Ishikawa (cell line): ENCODE measurements around the gene VPS41.

Experiments used
- EP300 ChIP-seq: IDR thresholded peaks from 2 replicates; pipeline ENCODE4 v1.6.1; 2012; ENCODE audit warnings: borderline replicate concordance
- TF ChIP-seq, protein P1 (sequence below): IDR thresholded peaks from 2 replicates; pipeline ENCODE4 v1.6.1; 2012; ENCODE audit warnings: low read depth, mild to moderate bottlenecking

DNA sequence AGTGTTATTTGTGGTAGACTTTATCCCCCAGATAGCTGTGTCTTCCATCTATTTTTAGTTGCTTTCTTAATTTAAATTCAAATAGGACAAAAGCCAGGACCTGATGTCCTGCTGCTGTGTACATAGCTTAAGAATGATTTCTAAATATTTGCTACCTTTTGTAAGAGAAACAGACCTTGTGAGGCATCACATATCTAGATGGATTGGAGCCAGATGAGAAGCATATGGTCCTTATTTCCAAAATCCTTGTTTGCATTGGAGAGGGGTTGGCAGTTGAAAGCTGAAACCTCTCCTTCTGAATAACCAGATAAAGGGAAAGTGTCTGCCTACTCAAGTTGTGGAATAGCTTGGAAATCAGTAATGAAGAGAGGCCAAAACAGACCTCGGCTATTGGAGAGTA, 227.1 kb downstream of the VPS41 start:
- TF ChIP-seq EP300: no peak
- TF ChIP-seq, protein P1, sequence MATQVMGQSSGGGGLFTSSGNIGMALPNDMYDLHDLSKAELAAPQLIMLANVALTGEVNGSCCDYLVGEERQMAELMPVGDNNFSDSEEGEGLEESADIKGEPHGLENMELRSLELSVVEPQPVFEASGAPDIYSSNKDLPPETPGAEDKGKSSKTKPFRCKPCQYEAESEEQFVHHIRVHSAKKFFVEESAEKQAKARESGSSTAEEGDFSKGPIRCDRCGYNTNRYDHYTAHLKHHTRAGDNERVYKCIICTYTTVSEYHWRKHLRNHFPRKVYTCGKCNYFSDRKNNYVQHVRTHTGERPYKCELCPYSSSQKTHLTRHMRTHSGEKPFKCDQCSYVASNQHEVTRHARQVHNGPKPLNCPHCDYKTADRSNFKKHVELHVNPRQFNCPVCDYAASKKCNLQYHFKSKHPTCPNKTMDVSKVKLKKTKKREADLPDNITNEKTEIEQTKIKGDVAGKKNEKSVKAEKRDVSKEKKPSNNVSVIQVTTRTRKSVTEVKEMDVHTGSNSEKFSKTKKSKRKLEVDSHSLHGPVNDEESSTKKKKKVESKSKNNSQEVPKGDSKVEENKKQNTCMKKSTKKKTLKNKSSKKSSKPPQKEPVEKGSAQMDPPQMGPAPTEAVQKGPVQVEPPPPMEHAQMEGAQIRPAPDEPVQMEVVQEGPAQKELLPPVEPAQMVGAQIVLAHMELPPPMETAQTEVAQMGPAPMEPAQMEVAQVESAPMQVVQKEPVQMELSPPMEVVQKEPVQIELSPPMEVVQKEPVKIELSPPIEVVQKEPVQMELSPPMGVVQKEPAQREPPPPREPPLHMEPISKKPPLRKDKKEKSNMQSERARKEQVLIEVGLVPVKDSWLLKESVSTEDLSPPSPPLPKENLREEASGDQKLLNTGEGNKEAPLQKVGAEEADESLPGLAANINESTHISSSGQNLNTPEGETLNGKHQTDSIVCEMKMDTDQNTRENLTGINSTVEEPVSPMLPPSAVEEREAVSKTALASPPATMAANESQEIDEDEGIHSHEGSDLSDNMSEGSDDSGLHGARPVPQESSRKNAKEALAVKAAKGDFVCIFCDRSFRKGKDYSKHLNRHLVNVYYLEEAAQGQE: no peak
